Measurements from ENCODE around the gene VAMP3. TPM values are rescaled to one million over a fixed set of nuclear protein-coding genes. Genes with fewer than 3 reads are reported as not detected.

Gene VAMP3
- polyA plus RNA-seq, 1 donor = 113 TPM

GRCh38 chr1:7761103-7761502 lies 10.0 kb upstream of the VAMP3 start:
- Histone ChIP-seq H3K36me3 (ENCODE audit: control insufficient read depth, insufficient read depth, low read length) (no peaks in the 10 kb centered on the region), H3K9me3 (ENCODE audit: control insufficient read depth, low read depth, low read length) (no peaks in the 10 kb centered on the region), H3K4me3 (ENCODE audit: low read length) (no peak overlapping the region), H3K27me3 (ENCODE audit: control insufficient read depth, insufficient read depth, low read length) (no peaks in the 10 kb centered on the region), H3K4me1 (ENCODE audit: control insufficient read depth, insufficient read depth, low read length) (no peaks in the 10 kb centered on the region), H3K27ac (ENCODE audit: low read length) (no peak overlapping the region)
- 80% methylated on average over 1 of the region's 3 CpGs for WGBS (ENCODE audit: insufficient coverage, low lambda C conversion rate)
- DNase-seq = no peak

DNA sequence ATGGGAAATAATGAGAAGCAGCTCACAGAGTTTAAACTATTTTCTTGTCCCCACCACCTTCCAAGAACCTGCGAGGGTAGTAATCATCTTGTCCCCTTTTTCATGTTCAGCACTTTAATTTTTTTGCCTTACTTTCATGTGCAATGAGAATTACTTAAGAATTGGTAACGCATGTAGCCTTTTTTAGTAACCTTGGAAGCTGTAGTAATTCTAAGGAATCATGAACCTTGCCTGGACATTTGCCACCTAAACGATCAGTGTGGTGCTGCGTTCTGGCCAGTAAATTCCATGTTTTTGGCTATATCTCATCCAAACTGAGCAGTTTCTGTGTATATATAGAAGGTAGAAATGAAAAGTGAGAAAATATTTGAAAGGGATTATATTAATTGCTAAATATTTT lies 3.9 kb upstream of the VAMP3 start:
- no peak overlapping the region for H3K4me3 ChIP-seq (ENCODE audit: low read length)
- no peak for DNase-seq
- no peaks in the 10 kb centered on the region for H3K27me3 ChIP-seq (ENCODE audit: control insufficient read depth, insufficient read depth, low read length)
- H3K9me3 ChIP-seq (ENCODE audit: control insufficient read depth, low read depth, low read length) = no peaks in the 10 kb centered on the region
- H3K27ac ChIP-seq (ENCODE audit: low read length) = no peak overlapping the region
- no peaks in the 10 kb centered on the region for H3K36me3 ChIP-seq (ENCODE audit: control insufficient read depth, insufficient read depth, low read length)
- WGBS (ENCODE audit: insufficient coverage, low lambda C conversion rate) = 100% methylated on average over 1 of the region's 4 CpGs
- H3K4me1 ChIP-seq (ENCODE audit: control insufficient read depth, insufficient read depth, low read length) = peaks cover 4% of the 10 kb centered on the region

GRCh38 chr1:7768583-7768982 lies 2.5 kb upstream of the VAMP3 start:
- no peak overlapping the region for H3K27ac ChIP-seq (ENCODE audit: low read length)
- H3K36me3 ChIP-seq (ENCODE audit: control insufficient read depth, insufficient read depth, low read length) = peaks cover 1% of the 10 kb centered on the region
- no peaks in the 10 kb centered on the region for H3K9me3 ChIP-seq (ENCODE audit: control insufficient read depth, low read depth, low read length)
- H3K27me3 ChIP-seq (ENCODE audit: control insufficient read depth, insufficient read depth, low read length) = no peaks in the 10 kb centered on the region
- DNase-seq = no peak
- WGBS (ENCODE audit: insufficient coverage, low lambda C conversion rate) = no CpG with 5 or more reads among the region's 2 CpGs
- no peak overlapping the region for H3K4me3 ChIP-seq (ENCODE audit: low read length)
- H3K4me1 ChIP-seq (ENCODE audit: control insufficient read depth, insufficient read depth, low read length) = peaks cover 7% of the 10 kb centered on the region

DNA sequence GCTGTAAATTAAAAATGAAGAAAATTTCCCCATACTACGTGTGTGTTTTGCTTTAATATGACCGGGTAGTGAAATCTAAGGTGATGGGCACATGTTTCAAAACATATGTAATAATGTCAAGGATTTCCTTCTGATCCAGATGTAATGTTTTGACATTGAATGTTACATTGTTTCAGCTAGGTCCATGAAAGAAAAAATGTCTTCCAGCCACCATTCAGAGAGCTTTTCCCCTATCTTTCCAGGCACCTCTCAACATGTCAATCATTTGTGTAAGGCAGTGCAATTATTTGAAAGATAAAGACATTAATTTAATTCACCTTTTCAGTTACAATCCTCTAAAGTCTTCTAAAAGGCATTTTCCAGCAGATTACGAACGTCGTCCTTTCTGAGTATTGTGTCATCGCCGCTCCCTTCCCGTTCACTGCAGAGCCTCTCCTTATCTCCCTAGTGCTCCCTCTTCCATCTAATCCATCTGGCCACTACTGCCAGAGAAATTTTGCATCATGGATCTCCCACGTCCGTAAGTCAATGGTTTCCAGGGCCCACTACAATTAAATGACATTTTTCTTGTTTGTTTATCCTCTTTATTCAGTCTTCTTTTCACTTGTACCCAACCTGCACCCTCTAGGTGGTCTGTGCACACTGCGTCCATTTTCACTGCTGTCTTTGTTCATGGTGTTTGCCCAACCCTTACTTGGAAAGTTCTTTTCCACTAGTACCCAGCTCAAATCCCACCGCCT lies 1.3 kb upstream of the VAMP3 start:
- Histone ChIP-seq H3K27me3 (ENCODE audit: control insufficient read depth, insufficient read depth, low read length) (no peaks in the 10 kb centered on the region), H3K4me1 (ENCODE audit: control insufficient read depth, insufficient read depth, low read length) (peaks cover 7% of the 10 kb centered on the region), H3K27ac (ENCODE audit: low read length) (no peak overlapping the region), H3K4me3 (ENCODE audit: low read length) (no peak overlapping the region), H3K9me3 (ENCODE audit: control insufficient read depth, low read depth, low read length) (no peaks in the 10 kb centered on the region), H3K36me3 (ENCODE audit: control insufficient read depth, insufficient read depth, low read length) (peaks cover 5% of the 10 kb centered on the region)
- no peak for DNase-seq
- 85% methylated on average over 4 of the region's 12 CpGs for WGBS (ENCODE audit: insufficient coverage, low lambda C conversion rate)

- Histone ChIP-seq H3K27ac (ENCODE audit: low read length) (peak overlapping the region; percentile 93), H3K36me3 (ENCODE audit: control insufficient read depth, insufficient read depth, low read length) (peaks cover 5% of the 10 kb centered on the region), H3K9me3 (ENCODE audit: control insufficient read depth, low read depth, low read length) (no peaks in the 10 kb centered on the region), H3K4me1 (ENCODE audit: control insufficient read depth, insufficient read depth, low read length) (peaks cover 7% of the 10 kb centered on the region), H3K4me3 (ENCODE audit: low read length) (peak overlapping the region; percentile 87), H3K27me3 (ENCODE audit: control insufficient read depth, insufficient read depth, low read length) (no peaks in the 10 kb centered on the region)
- no peak for DNase-seq
- 40% methylated on average over 2 of the region's 6 CpGs for WGBS (ENCODE audit: insufficient coverage, low lambda C conversion rate)
These were observed 463 bp upstream of the VAMP3 start for GRCh38 chr1:7770669-7770996.

DNA sequence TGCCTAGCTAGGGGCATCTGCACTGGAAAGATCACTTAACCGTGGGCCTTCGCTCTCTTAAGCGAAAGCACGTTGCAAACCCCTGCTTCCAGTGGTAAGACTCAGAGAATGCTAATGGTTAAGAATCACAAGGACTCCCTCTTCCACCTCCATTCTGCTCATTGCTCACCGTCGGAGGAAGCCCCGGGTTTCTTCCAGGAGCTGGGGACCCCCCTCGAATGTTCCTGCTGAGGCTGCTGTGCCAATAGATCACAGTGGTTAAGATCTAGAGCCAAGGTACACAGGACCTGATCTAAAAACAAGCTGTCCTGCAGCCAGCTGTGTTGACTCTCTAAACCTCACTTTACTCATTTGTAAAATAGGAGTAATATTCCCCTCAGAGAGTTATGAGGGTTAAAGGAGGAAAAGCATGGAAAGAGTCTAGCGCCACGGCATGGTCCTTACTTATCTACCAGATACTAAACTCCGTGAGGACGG lies 765 bp downstream of the VAMP3 start:
- no CpG with 5 or more reads among the region's 12 CpGs for WGBS (ENCODE audit: insufficient coverage, low lambda C conversion rate)
- Histone ChIP-seq H3K9me3 (ENCODE audit: control insufficient read depth, low read depth, low read length) (no peaks in the 10 kb centered on the region), H3K36me3 (ENCODE audit: control insufficient read depth, insufficient read depth, low read length) (peaks cover 11% of the 10 kb centered on the region), H3K4me3 (ENCODE audit: low read length) (peak overlapping the region; percentile 87), H3K4me1 (ENCODE audit: control insufficient read depth, insufficient read depth, low read length) (peaks cover 7% of the 10 kb centered on the region), H3K27me3 (ENCODE audit: control insufficient read depth, insufficient read depth, low read length) (no peaks in the 10 kb centered on the region), H3K27ac (ENCODE audit: low read length) (peak overlapping the region; percentile 93)
- peak in 1 of 2 donors; percentile 24 for DNase-seq

DNA sequence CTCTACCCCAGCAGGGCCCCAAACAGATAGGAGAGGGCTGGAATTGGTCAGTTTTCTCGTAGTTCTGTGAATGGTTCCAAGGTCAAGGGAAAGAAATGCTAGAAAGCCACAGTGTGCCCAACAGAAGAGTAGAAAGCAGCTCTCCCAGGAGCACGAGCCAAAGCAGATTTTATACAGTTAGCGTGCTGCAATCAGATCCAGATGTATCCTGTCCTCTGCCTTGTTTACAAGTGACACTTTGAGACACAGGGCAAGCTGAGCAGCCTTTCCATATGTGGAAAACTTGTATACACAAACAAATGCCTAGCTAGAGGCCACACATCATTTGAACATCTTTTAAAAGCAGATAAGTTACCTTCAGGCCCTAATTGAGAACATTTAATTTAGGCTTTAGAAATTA lies 6.5 kb downstream of the VAMP3 start:
- no peaks in the 10 kb centered on the region for H3K9me3 ChIP-seq (ENCODE audit: control insufficient read depth, low read depth, low read length)
- peaks cover 3% of the 10 kb centered on the region for H3K4me1 ChIP-seq (ENCODE audit: control insufficient read depth, insufficient read depth, low read length)
- no peak for DNase-seq
- peaks cover 45% of the 10 kb centered on the region for H3K36me3 ChIP-seq (ENCODE audit: control insufficient read depth, insufficient read depth, low read length)
- no peaks in the 10 kb centered on the region for H3K27me3 ChIP-seq (ENCODE audit: control insufficient read depth, insufficient read depth, low read length)
- H3K27ac ChIP-seq (ENCODE audit: low read length) = no peak overlapping the region
- H3K4me3 ChIP-seq (ENCODE audit: low read length) = no peak overlapping the region
- no CpG with 5 or more reads among the region's 3 CpGs for WGBS (ENCODE audit: insufficient coverage, low lambda C conversion rate)

- DNase-seq = no peak
- Histone ChIP-seq H3K27ac (ENCODE audit: low read length) (no peak overlapping the region), H3K4me3 (ENCODE audit: low read length) (no peak overlapping the region), H3K36me3 (ENCODE audit: control insufficient read depth, insufficient read depth, low read length) (peaks cover 45% of the 10 kb centered on the region), H3K4me1 (ENCODE audit: control insufficient read depth, insufficient read depth, low read length) (peaks cover 7% of the 10 kb centered on the region), H3K9me3 (ENCODE audit: control insufficient read depth, low read depth, low read length) (no peaks in the 10 kb centered on the region), H3K27me3 (ENCODE audit: control insufficient read depth, insufficient read depth, low read length) (no peaks in the 10 kb centered on the region)
- WGBS (ENCODE audit: insufficient coverage, low lambda C conversion rate) = 86% methylated on average over 1 of the region's 4 CpGs
These were observed 7.1 kb downstream of the VAMP3 start for GRCh38 chr1:7778133-7778628.

DNA sequence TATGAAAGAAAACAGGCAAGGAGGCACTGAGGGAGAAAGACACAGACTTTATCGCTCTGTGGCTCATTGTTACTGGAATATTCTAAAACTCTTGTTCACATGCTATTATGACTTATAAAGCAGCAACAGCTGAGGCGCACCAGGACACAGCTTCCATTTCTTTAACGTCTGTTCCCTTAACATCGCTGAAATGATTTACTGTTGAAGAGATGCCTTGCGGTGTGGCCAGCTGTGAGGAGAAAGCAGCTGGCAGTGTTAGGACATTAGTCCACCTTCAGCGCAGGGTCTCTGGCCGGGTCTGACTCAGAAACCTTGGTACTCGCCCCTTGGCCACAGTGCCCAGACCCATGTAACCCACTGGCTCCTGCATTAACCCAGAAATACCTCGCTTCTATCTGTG lies 9.9 kb downstream of the VAMP3 start:
- DNase-seq = no peak
- H3K4me1 ChIP-seq (ENCODE audit: control insufficient read depth, insufficient read depth, low read length) = peaks cover 8% of the 10 kb centered on the region
- peaks cover 40% of the 10 kb centered on the region for H3K36me3 ChIP-seq (ENCODE audit: control insufficient read depth, insufficient read depth, low read length)
- H3K9me3 ChIP-seq (ENCODE audit: control insufficient read depth, low read depth, low read length) = peaks cover 7% of the 10 kb centered on the region
- WGBS (ENCODE audit: insufficient coverage, low lambda C conversion rate) = 93% methylated on average over 2 of the region's 9 CpGs
- no peak overlapping the region for H3K4me3 ChIP-seq (ENCODE audit: low read length)
- no peak overlapping the region for H3K27ac ChIP-seq (ENCODE audit: low read length)
- peaks cover 5% of the 10 kb centered on the region for H3K27me3 ChIP-seq (ENCODE audit: control insufficient read depth, insufficient read depth, low read length)

- Histone ChIP-seq H3K9me3 (ENCODE audit: control insufficient read depth, low read depth, low read length) (peaks cover 7% of the 10 kb centered on the region), H3K36me3 (ENCODE audit: control insufficient read depth, insufficient read depth, low read length) (peaks cover 37% of the 10 kb centered on the region), H3K27me3 (ENCODE audit: control insufficient read depth, insufficient read depth, low read length) (peaks cover 5% of the 10 kb centered on the region), H3K4me3 (ENCODE audit: low read length) (no peak overlapping the region), H3K27ac (ENCODE audit: low read length) (no peak overlapping the region), H3K4me1 (ENCODE audit: control insufficient read depth, insufficient read depth, low read length) (peaks cover 8% of the 10 kb centered on the region)
- WGBS (ENCODE audit: insufficient coverage, low lambda C conversion rate) = 96% methylated on average over 3 of the region's 7 CpGs
- no peak for DNase-seq
These were observed 10.4 kb downstream of the VAMP3 start for GRCh38 chr1:7781501-7781900.
